ENCODE data around the gene NT5C2. TPM values are rescaled to one million over a fixed set of nuclear protein-coding genes. Genes with fewer than 3 reads are reported as not detected.

Gene NT5C2
- polyA plus RNA-seq, 12 donors, result 113 to 226 (median 162) TPM; not detected in 1

- no peak for DNase-seq
Observed at GRCh38 chr10:103125323-103126267, 67.5 kb downstream of the NT5C2 start.

GRCh38 chr10:103124420-103125096 is 68.5 kb downstream of the NT5C2 start:
- no peak for DNase-seq

GRCh38 chr10:103123282-103124024 is 69.6 kb downstream of the NT5C2 start:
- DNase-seq, result no peak

- no peak for DNase-seq
Observed at GRCh38 chr10:103120977-103121735, 71.9 kb downstream of the NT5C2 start.

- no peak for DNase-seq
Observed at GRCh38 chr10:103120546-103120945, 72.5 kb downstream of the NT5C2 start.

GRCh38 chr10:103117247-103117646 is 75.8 kb downstream of the NT5C2 start:
- DNase-seq, result no peak

- DNase-seq, result no peak
Observed at GRCh38 chr10:103114876-103115275, 78.2 kb downstream of the NT5C2 start.

- no peak for DNase-seq
Observed at GRCh38 chr10:103111918-103112877, 80.9 kb downstream of the NT5C2 start.

GRCh38 chr10:103111031-103111917 is 81.8 kb downstream of the NT5C2 start:
- DNase-seq, result peak; percentile 25

GRCh38 chr10:103110407-103110806 is 82.7 kb downstream of the NT5C2 start:
- DNase-seq, result no peak

GRCh38 chr10:103109821-103110220 is 83.3 kb downstream of the NT5C2 start:
- no peak for DNase-seq

GRCh38 chr10:103106539-103106938 is 86.5 kb downstream of the NT5C2 start:
- no peak for DNase-seq

GRCh38 chr10:103105462-103105861 is 87.6 kb downstream of the NT5C2 start:
- DNase-seq, result no peak

GRCh38 chr10:103104721-103105120 is 88.4 kb downstream of the NT5C2 start:
- no peak for DNase-seq

- DNase-seq, result no peak
Observed at GRCh38 chr10:103103989-103104388, 89.1 kb downstream of the NT5C2 start.

- no peak for DNase-seq
Observed at GRCh38 chr10:103102195-103102594, 90.9 kb downstream of the NT5C2 start.

GRCh38 chr10:103100620-103101019 is 92.5 kb downstream of the NT5C2 start:
- DNase-seq, result no peak

GRCh38 chr10:103098240-103098639 is 94.8 kb downstream of the NT5C2 start:
- no peak for DNase-seq

GRCh38 chr10:103096130-103096529 is 96.9 kb downstream of the NT5C2 start:
- DNase-seq, result no peak

Data from muscle of arm (tissue), 12 donors.